ENCODE results near the gene NAA60. TPM values are rescaled to one million over a fixed set of nuclear protein-coding genes. Genes with fewer than 3 reads are reported as not detected.

Gene NAA60
- polyA plus RNA-seq, 1 donor (not counting 4 experiments of a cell fraction or from before 2014, with no cell fraction given), result 30.3 TPM

- DNase-seq (ENCODE audit: low read depth, low spot score) (no peak), FAIRE-seq (no peak)
- Histone ChIP-seq H3K9ac (ENCODE audit: control insufficient read depth, extremely low read depth, insufficient read depth, low read length) (no peak overlapping the region), H3K4me1 (ENCODE audit: control insufficient read depth, extremely low read depth, insufficient read depth, low read length) (no peaks in the 10 kb centered on the region), H3K79me2 (ENCODE audit: control insufficient read depth, insufficient read depth, low read length) (no peaks in the 10 kb centered on the region), H3K4me2 (ENCODE audit: control insufficient read depth, extremely low read depth, insufficient read depth, low read depth, low read length) (no peak overlapping the region), H3K9me3 (ENCODE audit: control insufficient read depth, low read depth, low read length) (no peaks in the 10 kb centered on the region), H4K20me1 (ENCODE audit: control insufficient read depth, extremely low read depth, insufficient read depth, low read length) (no peaks in the 10 kb centered on the region), H3K27me3 (ENCODE audit: control insufficient read depth, extremely low read depth, insufficient read depth, low read length) (no peaks in the 10 kb centered on the region), H3K4me3 (ENCODE audit: control insufficient read depth in 2 of 3, extremely low read depth in 1 of 3, insufficient read depth in 2 of 3, low read depth in 1 of 3, low read length in 3 of 3) (no peak overlapping the region), H3K36me3 (ENCODE audit: control insufficient read depth in 2 of 2, extremely low read depth in 1 of 2, insufficient read depth in 2 of 2, low read length in 2 of 2) (peaks cover 29 to 30% of the 10 kb centered on the region in 2 experiments), H3K9me1 (ENCODE audit: control insufficient read depth, extremely low read depth, insufficient read depth, low read length) (no peaks in the 10 kb centered on the region), H2AFZ (ENCODE audit: control insufficient read depth, low read length) (no peak overlapping the region), H3K27ac (ENCODE audit: control insufficient read depth, insufficient read depth, low read length) (no peak overlapping the region)
- dilution Hi-C loops (cut with MboI; ENCODE audit: extremely low pct_ligation_motif_present, low sequenced_read_pairs), result no loop called here
- TF ChIP-seq EZH2 (IDR thresholded peaks at IDR 0.05; ENCODE audit: low read length), result no peak
- TF ChIP-seq, protein P1, sequence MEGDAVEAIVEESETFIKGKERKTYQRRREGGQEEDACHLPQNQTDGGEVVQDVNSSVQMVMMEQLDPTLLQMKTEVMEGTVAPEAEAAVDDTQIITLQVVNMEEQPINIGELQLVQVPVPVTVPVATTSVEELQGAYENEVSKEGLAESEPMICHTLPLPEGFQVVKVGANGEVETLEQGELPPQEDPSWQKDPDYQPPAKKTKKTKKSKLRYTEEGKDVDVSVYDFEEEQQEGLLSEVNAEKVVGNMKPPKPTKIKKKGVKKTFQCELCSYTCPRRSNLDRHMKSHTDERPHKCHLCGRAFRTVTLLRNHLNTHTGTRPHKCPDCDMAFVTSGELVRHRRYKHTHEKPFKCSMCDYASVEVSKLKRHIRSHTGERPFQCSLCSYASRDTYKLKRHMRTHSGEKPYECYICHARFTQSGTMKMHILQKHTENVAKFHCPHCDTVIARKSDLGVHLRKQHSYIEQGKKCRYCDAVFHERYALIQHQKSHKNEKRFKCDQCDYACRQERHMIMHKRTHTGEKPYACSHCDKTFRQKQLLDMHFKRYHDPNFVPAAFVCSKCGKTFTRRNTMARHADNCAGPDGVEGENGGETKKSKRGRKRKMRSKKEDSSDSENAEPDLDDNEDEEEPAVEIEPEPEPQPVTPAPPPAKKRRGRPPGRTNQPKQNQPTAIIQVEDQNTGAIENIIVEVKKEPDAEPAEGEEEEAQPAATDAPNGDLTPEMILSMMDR (optimal IDR thresholded peaks at IDR 0.05 in 1 of 3, IDR thresholded peaks at IDR 0.05 in 1 of 3, conservative IDR thresholded peaks at IDR 0.05 in 1 of 3; ENCODE audit: extremely low read depth in 1 of 3, insufficient read depth in 2 of 3, low read length in 3 of 3), result no peak
These were observed 43.2 kb downstream of the NAA60 start for GRCh38 chr16:3486506-3487215.

GRCh38 chr16:3487521-3488410 is 44.3 kb downstream of the NAA60 start:
- Histone ChIP-seq H3K9ac (ENCODE audit: control insufficient read depth, extremely low read depth, insufficient read depth, low read length) (no peak overlapping the region), H3K36me3 (ENCODE audit: control insufficient read depth in 2 of 2, extremely low read depth in 1 of 2, insufficient read depth in 2 of 2, low read length in 2 of 2) (peaks cover 23 to 25% of the 10 kb centered on the region in 2 experiments), H3K79me2 (ENCODE audit: control insufficient read depth, insufficient read depth, low read length) (no peaks in the 10 kb centered on the region), H3K27me3 (ENCODE audit: control insufficient read depth, extremely low read depth, insufficient read depth, low read length) (no peaks in the 10 kb centered on the region), H2AFZ (ENCODE audit: control insufficient read depth, low read length) (no peak overlapping the region), H3K9me1 (ENCODE audit: control insufficient read depth, extremely low read depth, insufficient read depth, low read length) (no peaks in the 10 kb centered on the region), H3K27ac (ENCODE audit: control insufficient read depth, insufficient read depth, low read length) (no peak overlapping the region), H4K20me1 (ENCODE audit: control insufficient read depth, extremely low read depth, insufficient read depth, low read length) (no peaks in the 10 kb centered on the region), H3K4me1 (ENCODE audit: control insufficient read depth, extremely low read depth, insufficient read depth, low read length) (no peaks in the 10 kb centered on the region), H3K4me3 (ENCODE audit: control insufficient read depth in 2 of 3, extremely low read depth in 1 of 3, insufficient read depth in 2 of 3, low read depth in 1 of 3, low read length in 3 of 3) (no peak overlapping the region), H3K4me2 (ENCODE audit: control insufficient read depth, extremely low read depth, insufficient read depth, low read depth, low read length) (no peak overlapping the region), H3K9me3 (ENCODE audit: control insufficient read depth, low read depth, low read length) (no peaks in the 10 kb centered on the region)
- TF ChIP-seq EZH2 (IDR thresholded peaks at IDR 0.05; ENCODE audit: low read length), result no peak
- TF ChIP-seq, protein P1 (optimal IDR thresholded peaks at IDR 0.05 in 1 of 3, IDR thresholded peaks at IDR 0.05 in 1 of 3, conservative IDR thresholded peaks at IDR 0.05 in 1 of 3; ENCODE audit: extremely low read depth in 1 of 3, insufficient read depth in 2 of 3, low read length in 3 of 3), result no peak
- FAIRE-seq (no peak), DNase-seq (ENCODE audit: low read depth, low spot score) (no peak)
- dilution Hi-C loops (cut with MboI; ENCODE audit: extremely low pct_ligation_motif_present, low sequenced_read_pairs), result no loop called here
